T follicular helper cell (primary cell): ENCODE results near the gene WSCD1.

ENCODE experiments used
- DNase-seq: peaks from one replicate; pipeline ENCODE4 v3.0.0-alpha.2; 2020; ENCODE audit warnings: low read depth
- total RNA-seq, 2 experiments: gene quantifications; one replicate each; lab custom pipeline; 2026; lab: John Stamatoyannopoulos, UW

WSCD1 gene
- 0.06 to 0.13 reads per million in 2 experiments for total RNA-seq

DNA sequence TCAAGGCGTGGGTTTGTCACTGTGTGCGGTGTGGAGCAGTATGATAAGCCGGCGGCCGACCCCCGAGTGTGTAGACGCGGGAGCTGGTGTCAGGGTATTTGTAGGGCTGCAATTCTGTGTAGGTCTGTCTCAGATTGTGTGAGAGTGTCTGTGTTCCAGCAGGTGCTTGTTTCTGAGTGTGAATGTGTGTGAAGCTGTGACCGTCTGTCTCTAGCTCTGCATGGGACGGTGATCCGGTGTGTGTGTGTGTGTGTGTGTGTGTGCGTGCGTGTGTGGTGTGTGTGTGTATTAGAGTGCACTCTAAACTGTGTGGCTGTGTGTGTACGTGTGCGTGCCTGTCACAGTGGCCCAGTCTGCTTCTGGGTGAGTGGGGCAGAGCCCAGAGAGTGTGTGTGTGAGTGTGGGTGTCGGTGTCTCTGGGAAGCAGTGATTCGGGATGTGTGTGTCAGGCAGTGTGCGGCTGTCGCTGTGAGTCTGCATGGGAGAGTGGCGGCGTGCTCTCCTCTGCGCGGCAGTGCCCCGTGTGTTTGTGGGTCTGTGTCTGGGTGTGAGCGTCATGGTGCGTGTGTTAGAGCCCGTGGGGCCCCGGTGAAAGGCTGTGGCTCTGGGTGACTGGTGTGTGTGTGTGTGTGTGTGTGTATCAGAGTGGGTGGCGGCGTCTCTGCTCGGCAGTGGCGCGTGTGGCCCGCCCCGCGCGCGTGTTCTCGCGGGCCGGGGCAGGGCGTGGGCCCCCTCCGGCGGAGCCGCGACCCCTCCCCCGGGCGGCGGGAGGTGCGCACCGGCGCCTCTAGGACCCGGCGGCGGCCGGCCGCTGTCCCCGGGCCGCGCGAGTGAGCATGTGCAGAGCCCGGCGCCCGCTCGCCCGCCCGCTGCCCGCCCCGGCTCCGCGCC lies at the start of gene WSCD1:
TSS of gene WSCD1 (plus strand) at position 841 of the 891 bp plus-strand sequence. CDS start 10,280 bp downstream, outside the sequence.
- no peak for DNase-seq

DNA sequence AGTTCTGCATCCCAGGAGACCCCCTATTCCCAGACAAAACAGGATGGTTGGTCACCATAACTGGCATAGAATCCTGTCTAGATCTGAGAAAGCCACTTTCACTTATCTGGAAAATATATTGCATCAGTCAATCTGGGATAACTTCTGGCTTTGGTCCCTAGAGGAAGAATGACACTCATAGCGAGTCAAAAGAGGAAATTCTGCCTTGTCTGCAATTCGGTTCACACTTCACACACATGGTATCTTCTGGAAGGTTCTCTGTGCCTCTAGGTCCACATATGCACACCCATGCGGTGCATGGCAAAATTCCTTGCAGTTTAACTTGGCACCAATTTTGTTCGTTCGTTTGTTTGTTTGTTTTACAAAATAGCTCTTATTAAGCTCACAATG lies 49.2 kb upstream of the WSCD1 start:
- no peak for DNase-seq

DNA sequence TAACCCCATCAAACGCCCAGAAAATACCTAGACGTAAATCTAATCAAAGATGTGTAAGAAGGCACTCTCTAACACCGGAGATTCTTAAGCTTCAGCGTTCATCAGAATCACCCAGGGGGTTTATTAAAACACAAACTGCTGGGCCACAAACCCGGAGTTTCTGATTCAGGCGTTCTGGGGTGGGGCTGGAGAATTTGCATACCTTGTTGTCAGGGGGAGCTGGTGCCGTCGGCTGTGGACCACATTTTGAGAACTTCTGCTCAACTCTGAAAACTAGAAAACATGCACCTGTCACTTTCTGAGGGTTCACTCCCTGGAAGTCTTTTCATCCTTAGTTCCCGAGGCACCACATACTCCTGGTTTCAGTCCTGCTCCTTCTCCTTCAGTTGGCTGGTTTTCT lies 48.6 kb upstream of the WSCD1 start:
- no peak for DNase-seq

DNA sequence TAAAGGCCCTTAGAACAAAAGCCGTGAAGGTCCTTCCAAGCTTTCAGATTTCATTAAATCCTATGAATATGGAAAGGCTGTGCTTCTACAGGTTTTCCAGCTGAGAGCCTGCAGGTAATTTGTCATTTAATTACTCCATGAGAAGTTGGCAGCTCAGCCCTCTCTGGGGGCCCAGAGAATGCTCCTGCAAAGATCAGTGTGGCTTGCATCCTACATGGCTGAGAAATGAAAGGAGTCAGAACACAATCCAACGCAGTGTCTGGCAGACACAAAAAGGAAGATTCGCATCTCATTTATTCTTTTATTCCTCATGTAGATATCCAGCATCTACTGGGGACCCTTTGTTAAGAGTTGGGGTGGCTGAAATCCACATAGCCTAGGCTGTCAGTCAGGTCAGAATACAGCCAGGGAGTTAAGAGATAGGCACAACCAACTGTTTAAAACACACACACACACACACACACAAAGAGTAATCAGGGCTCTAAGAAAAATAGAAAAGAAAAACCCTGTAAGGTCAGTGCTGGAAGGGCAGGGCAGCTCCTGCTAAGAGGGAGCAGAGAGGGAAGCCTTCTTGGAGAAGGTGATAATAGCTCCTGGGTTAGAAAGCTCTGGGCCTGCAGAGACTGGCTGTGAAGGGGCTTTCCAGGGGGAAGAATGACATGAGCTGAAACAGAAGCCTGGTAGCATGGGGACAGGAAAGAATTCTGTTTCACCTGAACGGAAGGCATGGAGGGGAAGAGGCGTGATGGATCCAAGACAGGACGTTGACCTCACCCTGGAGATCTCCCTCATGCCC lies 46.9 kb upstream of the WSCD1 start:
- no peak for DNase-seq

DNA sequence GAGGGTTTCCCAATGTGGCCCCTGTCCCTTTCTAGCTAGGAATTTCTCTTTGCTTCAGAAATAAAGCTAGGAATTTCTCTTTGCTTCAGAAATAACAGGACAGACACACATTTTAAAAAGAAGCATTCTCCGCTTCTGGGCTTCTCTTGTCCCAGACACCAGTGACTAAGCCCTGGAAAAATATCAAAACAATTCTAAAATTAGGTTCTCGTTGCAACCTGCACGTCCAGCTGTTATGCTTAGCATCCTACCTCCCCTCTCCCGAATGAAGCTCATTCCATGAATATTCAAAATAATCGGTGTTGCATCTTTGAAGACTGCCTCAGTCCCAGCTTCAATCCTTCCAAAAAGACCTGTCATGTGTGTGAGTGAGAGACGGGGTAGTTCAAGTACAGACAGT lies 45.6 kb upstream of the WSCD1 start:
- DNase-seq, result no peak

DNA sequence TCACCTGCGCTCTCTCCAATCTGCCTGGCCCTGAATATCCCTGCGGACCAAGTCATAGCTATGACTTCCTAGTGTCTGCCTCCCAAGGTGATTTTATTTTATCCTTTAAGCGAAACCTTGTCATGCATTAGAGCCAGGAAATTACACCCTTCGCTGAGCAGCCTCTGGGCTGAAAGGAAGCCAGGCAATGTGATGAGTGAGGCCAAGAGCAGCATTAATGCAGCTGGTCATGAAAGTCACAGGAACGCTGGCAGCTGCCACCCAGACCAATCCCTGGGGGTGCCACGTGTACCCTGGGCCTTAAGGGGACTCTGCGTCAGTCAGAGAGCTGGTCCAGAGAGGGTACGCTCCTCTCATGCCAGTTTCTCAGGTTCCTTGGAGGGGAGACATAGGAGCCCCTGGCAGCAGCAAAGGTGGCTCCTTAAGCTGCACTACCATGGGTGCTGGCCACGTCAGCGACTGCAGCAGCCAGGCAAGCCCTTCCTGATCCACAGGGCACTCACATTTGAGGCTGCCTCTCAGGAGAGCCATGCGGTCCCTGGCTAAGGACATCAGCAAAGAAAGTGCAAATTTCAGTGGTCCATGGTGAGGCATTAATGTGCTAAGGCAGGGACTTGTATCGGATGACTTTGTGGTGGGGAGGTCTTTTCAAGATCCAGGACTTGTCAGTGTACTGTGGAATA lies 42.7 kb upstream of the WSCD1 start:
- no peak for DNase-seq

DNA sequence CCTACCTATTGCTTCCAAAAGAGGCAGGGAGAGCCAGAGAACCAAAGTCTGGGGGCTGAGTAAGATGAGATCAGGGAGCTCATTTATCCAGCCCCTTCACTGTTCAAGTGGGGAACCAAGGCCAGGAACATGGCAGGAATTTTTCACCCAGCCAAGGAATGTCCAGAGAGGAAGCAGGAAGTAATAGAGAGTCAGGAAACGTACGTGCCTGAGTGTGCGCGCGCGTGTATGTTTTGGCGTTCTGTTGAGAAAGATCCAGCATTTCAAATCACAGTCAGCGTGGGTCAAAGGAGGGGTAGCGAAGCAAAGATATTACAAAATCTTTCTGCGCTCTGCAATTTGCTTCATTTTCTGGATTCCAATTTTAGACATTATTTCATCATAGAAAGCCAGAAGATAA lies 41.9 kb upstream of the WSCD1 start:
- no peak for DNase-seq

DNA sequence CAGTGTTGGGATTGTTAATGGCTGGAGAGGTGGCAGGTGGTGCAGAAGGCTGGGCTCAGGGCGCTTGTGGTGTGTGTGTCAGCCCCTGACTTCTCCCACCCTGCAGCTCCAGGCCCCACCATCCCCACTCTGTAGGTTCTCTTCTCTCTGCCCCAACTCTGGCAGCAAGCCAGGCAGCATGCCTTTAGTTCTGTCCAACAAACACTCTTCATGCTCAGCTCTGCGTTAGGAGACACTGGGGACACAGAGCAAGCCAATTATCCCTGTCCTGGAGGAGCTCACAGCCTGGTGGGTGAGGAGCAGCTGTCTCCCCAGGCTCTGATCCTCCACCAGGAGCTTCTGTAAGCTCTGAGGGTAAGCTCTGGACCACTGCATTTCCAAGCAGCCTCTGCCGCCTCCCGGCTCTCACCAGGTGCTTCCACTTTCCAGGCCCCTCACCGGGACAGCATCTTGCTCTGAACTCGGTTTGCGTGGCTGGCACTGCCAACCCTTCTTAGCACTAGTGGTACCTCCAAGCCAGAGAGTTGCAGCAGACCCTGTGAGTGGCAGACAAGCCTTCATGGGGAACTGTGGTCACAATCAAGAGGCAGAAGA lies 34.3 kb upstream of the WSCD1 start:
- no peak for DNase-seq

DNA sequence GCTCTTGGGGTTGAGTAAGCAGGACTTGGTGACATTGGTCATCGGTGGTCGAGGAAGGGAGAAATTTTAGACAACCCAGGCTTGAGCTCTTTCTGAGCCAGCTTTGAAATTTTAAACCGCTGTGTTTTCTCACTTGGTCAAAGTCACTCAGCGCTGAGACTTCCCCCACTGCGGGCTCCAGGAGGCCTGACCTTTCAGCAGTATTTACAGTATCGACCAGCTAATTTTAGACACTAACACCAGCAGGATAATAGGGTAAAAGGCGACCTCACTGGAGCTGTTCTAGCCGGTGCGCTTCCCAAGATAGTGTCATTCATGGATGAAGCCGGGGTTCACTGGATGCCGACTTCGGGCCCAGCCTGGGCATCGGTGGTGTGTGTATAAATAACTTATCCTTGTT lies 29.7 kb upstream of the WSCD1 start:
- no peak for DNase-seq

DNA sequence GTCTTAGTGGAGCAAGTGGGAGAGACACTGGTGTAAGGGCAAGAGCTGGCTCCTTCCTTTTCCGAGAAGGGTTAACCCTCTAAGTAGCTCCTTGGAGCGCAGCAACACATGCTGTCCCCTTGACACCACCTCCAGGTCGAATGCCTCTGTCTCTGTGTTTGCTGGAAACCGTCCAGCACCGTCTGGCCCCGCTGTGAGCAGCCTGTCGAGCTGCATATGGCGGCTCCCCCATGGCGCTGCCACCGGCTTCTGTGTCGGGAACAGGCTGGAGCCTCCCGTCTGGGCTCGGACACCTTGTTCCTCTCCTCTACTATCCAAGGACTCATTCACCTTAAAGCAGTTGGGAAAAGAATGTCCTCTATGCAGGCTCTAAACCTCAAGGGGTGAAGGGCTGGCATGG lies 28.9 kb upstream of the WSCD1 start:
- no peak for DNase-seq

DNA sequence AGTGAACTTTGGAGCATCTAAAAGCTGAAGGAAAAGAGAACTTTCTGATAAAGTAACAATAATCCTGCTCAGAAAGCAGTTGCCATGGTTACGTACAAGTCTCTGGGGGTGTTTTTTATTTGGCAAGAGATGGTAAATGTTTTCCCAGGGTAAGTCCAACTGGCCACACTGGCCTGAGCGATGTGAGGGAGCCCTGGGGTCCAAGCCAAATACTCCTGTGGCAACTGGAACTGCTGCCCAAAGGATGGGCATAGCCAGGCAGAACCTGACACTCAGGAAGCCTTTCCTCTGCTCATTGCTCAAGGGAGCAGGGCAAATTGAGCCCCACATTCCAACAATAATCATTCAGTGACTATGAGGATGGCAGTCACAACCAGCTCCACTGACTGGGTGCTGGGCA lies 26.8 kb upstream of the WSCD1 start:
- DNase-seq, result no peak

DNA sequence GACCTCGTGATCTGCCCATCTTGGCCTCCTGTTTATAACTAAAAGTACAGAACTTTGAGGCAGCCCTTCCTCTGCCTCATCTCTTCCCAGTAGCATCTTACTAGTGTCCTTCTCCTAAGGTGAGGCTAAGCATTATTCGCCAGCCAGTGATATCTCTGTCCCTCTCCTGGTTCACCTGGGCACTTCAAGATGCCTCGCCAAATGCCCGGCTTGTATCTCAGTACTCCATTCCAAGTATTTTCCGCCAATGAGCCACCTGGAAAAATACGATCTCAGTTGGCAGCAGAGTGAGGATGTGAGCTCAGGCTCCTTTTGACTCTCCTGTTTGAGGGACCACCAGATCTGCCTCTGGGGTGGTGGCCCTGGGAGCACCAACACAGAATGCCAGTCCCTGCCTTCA lies 25.9 kb upstream of the WSCD1 start:
- DNase-seq, result no peak

DNA sequence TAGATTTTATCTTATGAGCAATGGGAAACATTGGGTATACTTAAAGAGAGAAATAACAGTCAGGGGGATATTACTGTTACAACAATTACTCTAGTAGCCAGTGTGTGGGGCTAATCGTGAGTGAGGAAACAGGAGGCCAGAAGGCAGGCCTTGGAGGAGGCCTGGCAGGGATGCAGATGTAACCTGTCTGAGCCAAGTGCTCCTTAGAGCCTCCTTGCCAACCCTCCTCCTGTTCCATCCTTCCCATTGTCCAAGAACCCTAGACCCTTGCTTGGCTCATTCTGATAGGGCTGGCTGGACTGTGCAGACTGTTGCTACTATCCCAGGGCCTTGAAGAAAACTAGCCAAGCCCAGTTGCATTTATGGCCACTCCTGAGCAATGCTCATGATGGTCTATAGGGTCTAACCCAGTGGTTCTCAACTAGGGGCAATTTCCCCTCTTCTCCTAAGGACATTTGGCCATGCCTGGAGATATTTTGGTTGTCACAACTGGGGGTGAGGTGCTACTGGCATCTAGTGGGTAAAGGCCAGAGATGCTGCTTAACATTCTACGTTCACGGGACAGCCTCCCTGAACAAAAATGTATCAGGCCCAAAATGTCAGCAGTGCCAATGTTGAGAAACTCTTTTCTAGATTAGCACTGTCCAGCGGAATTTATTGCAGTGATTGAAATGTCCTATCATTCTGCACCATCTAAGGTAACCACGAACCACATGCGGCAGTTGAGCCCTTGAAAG lies 24.4 kb upstream of the WSCD1 start:
- no peak for DNase-seq

DNA sequence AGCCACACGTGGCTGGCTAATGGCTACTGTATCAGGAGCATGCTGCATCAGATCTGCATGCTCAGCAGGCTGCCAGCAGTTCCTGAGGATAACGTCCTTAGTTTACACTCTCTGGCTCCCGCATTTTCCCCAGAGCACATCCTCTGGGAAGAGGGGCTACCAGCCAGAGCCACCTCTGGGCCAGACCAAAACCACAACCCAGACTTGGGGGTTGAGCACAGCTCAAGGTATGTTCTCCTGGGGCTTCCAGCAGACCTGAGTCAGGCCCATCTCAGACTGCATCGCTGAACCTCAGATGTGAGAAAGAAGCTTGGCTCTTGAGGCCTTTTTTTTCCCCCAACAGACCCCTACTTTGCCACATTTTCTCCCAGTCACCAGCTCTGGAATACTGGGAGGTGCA lies 23.7 kb upstream of the WSCD1 start:
- DNase-seq, result no peak

DNA sequence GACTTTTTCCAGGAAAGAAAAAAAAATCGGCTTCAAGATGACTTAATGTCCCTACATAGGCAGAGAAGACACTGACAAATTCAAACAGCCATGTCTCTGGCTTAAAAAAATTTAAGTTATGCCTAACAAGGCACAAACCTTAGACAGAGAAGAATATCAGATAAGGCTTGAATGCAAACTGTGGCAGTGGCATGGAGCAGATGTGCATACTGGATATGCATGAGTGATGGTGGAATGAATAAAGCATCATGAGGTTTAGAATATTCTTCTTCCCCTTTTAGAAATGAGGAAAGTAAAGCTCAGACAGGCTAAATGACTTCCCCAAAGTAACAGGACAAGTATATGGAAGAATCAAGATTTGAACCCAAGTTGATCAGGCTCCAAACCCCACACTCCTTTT lies 23.2 kb upstream of the WSCD1 start:
- no peak for DNase-seq

DNA sequence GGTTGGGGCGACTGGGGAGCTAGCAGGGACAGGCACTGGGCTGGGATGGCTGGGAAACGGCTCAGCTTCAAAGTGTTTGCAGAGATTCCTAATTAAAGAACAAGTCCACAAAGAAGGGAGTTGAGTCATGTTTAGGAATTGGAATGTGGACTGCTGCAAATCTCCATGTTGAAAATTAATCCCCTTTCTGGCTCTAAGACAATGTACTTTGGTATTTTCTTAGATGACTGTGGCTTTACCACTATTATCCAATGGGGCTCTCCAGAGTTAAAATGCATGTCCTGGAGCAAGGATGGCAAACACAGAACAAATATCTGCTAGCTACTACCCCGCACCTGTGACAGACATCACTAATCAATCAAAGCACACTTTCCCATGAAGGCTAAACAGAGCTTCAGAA lies 22.2 kb upstream of the WSCD1 start:
- DNase-seq, result no peak

DNA sequence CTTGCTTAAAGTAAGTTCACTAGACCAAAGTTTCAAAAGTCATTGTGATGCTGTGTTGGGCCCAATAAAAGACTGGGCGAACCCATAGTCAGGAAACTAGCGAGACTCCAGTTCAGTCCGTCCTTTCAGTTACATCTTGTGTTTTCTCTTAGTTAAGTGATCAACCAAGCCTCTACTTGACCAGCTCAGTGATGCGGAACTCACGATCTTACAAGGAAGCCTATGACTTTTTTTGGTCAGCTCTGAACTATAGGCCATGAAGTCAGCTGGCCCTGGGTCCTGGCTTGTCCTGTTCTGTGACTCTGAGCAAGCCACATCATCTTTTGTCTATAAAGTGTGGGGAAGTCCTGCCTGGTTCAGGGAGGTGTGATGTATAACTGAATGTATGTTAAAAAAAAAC lies 21.7 kb upstream of the WSCD1 start:
- DNase-seq, result no peak

DNA sequence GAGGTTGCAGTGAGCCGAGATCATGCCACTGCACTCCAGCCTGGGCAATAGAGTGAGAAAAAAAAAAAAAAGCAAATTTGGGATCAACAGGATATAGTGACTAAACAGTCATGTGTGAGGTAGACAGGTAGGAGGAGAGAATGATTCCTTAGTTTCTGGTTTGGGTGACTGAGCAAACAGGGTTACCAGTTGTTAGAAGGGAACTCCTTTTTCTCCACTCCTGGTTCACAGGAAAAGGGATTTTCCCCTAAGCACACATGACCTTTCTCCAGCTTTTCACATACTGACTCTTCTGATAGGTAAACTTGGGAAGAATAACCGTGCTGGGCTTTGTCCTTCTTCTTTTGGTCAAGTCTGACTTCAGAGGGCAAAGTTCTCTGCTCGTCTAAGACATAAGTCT lies 17.3 kb upstream of the WSCD1 start:
- no peak for DNase-seq

DNA sequence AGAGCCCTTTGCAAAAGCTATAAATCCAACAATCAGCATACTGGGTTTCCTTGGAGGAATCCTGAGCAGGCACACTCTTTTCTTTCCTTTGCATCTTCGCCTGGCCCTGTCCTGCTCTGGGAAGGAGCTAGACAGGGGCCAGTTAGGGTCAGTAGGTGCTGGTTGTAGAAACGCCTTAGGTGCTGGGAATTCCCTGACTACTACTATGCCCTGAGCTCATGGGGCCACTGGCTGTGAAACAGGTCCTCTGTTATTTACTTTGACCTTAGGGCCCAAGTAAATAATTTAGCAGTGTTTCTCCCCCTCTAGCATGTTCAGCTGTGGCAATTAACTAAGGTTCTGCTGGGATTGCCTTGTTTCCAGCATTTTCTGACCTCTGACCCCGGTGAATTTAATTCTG lies 15.8 kb upstream of the WSCD1 start:
- no peak for DNase-seq

DNA sequence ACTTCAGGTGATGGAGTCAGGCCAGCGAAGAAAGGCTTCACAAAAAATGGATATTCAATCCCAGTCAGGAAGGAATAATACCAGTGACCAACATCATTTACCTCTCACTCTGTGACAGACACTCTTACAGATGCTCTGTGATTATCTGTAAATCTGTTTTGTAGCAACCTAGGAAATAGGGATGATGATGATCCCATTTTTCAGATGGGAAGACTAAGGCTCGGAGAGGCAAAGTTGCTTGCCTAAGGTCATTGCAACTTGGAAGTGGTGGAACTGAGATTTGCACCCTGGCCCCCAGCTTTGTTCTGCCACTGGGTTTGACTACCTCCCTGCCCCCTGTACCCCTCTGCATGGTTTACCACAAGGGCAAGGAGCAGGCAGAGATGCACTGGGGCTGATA lies 14.1 kb upstream of the WSCD1 start:
- no peak for DNase-seq

DNA sequence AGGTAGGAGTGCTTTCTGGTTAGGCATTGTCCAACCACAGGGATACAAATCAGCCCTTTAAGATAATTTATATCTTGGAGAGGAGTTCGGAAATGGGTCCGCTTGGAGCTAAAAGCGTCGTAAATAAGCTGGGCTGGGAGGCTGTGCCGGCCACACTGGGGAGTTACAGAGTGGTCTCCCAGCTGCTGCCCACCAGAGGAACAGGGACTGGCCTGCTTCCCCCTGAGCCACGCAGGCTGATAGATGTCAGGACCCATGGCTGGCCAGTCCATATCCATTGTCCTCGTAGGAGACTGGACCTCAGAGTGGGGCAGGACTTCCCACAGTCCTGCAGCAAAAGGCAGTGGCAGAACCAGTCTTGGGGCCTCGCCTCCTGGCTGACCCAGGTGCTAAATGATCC lies 12.6 kb upstream of the WSCD1 start:
- no peak for DNase-seq

DNA sequence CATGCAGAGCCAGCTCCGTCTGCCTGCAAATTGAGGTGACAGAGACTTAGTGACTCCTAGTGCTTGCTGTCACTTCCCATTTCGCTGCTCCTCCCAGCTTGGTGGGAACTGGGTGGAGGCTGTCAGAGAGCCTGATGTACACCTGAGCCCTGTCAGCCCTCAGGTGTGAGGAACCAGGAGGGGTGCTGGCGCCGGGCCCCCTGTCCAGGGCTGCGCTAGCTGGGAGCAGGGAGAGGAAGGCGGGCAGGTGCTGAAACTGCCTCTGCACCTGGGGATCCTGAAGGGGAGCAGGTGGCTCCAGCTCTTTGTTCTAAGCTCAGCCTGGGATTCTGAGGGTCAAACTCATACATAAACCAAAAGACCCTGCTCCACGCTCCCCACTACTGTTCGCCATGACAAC lies 10.8 kb upstream of the WSCD1 start:
- no peak for DNase-seq
